ENCODE results near the gene MFSD2A.
"Not testable (repeated sequence)": the region's sequence is repeated elsewhere in the genome, so short reads cannot be mapped to it uniquely, and the experiment has no call there.

The MFSD2A gene

GRCh38 chr1:40007481-40008034 is 52.6 kb downstream of the MFSD2A start:
- DNase-seq: not testable (repeated sequence)

GRCh38 chr1:40011198-40011597 is 56.3 kb downstream of the MFSD2A start:
- no peak for DNase-seq

GRCh38 chr1:40014253-40014706 is 59.3 kb downstream of the MFSD2A start:
- DNase-seq: no peak

- no peak for DNase-seq
Observed at GRCh38 chr1:40014812-40015594, 60.1 kb downstream of the MFSD2A start.

GRCh38 chr1:40017951-40018575 is 63.1 kb downstream of the MFSD2A start:
- DNase-seq: no peak
